NCI-H1092 (cell line): ENCODE results near the gene BDKRB1.

ENCODE experiments used
- DNase-seq: peaks from one replicate; lab custom pipeline; 2025; lab: John Stamatoyannopoulos, UW

The BDKRB1 gene

DNA sequence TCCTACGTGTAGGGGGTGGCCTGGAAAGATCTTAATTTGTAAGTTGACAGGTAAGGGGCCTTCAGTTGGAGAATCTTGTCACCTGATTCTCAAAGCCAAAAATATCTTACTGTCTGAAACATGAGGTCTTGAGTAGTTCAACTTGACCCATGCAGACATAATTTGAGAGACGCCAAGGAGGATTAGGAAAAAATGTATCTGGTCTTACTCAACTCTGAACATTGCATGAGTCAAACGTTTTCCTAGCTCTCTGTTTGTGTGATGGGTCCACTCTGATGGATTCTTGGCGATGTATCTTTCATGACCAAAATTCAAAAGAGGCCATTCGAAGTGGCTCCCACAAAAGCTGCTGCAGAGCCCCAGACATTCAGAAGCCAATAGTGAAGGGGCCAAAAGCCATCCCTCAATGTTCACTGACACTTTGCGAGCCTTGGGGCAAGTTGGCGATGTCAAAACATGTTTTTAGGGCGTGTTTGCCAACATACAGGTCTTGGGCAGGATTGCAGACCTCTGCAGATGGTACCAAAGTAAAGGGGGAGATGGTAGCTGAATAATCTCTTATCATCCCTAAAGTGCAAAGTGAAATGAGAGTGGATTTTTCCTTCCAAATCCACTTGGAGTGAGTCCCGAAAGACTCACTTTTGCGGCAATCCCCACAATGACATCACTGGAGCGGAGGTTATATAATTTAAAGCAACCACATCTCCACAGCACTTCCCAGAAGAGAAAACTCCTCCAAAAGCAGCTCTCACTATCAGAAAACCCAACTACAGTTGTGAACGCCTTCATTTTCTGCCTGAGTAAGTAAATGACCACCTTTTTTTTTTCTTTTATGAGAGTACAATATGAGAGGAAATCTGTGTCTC lies at the start of gene BDKRB1:
TSS of gene BDKRB1 (plus strand) at position 710 of the 866 bp plus-strand sequence. CDS start 7,473 bp downstream, outside the sequence.
- DNase-seq: no peak

DNA sequence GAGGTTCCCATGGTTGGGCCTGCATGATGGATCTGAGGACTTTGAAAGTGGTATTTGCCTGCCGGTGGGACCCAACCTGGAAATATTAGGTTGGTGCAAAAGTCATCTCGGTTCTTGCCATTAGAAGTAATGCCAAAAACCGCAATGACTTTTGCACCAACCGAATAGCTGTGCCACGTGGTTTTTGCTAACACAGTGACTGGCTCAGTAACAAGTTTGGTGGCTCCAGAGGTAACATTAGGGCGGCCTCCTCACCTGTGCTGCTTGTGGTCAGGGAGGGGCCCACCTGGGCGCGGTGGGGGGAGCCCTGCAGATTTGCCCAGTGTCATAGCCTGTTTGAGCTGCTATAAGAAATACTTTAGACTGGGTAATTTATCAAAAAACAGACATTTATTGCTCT lies 49.5 kb upstream of the BDKRB1 start:
- no peak for DNase-seq

DNA sequence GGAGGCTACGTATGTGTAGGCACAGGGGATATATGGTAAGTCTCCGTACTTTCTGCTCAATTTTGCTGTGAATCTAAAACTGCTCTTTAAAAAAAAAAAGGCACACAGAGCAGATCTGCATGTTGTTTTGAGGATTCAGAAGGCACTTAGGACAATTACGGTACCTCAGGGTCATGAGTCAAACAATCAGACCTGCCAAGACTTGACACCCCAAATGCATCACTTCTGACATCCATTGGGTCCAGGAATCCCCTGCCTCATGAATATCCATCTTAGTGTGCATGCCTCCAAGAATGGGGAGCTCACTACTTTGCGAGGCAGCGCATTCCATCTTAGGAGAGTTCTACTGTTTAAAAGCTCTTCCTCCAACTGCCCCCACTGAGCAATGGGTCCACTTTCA lies 48.3 kb upstream of the BDKRB1 start:
- no peak for DNase-seq

DNA sequence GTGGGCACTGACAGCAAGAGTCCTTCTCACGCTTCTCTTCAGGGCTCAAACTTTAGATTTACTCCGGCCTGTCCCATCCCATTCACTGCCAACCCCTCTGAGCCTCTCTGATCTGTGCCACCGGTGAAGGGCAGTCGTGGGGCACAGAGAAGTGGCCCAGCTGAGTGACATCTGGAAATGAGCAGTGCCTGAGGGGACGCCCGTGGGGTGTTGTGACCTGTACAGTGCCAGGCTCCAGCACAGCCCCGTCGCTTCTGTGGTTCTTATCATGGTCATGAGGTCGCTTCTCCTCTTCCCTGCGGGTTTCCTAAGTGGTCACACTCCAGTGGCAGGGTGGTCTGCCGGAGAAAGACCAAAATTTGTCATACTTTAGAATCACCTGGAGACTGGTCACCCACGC lies 47.3 kb upstream of the BDKRB1 start:
- no peak for DNase-seq

DNA sequence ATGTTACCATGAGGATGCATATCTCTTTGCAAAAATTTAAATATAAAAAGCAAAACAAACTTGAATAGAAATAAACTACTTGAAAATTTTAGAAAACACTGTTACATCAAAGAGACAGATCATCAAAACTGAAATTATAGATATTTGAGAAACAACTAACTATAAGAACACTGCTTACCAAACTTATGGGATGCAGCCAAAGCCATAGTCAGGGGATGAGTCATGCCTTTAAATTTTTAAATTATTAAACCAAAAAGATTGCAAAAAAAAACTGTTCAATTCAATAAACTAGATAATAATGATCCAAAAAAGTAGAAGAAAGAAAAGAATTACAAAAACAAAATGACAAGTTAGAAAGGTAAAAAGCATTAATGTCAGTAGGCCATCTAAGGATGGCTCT lies 43.9 kb upstream of the BDKRB1 start:
- no peak for DNase-seq

DNA sequence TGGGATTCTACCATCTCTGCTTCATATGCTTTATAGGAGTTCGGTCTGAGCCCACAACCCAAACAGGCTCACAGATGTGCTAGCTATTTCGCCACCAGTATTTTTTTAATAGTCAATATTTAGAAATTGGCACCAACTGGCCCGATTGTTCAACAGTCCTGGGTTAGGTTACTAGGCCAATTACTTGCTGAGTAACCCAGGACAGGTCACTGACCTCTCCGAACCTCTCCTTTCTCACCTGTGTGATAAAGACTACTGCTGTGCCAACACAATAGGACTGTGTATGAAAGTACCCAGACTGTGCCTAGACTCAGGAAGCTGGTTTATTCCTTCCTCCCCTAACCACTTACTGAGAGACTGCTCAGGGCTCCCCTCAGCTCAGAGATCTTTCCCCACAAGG lies 43.1 kb upstream of the BDKRB1 start:
- DNase-seq: no peak

DNA sequence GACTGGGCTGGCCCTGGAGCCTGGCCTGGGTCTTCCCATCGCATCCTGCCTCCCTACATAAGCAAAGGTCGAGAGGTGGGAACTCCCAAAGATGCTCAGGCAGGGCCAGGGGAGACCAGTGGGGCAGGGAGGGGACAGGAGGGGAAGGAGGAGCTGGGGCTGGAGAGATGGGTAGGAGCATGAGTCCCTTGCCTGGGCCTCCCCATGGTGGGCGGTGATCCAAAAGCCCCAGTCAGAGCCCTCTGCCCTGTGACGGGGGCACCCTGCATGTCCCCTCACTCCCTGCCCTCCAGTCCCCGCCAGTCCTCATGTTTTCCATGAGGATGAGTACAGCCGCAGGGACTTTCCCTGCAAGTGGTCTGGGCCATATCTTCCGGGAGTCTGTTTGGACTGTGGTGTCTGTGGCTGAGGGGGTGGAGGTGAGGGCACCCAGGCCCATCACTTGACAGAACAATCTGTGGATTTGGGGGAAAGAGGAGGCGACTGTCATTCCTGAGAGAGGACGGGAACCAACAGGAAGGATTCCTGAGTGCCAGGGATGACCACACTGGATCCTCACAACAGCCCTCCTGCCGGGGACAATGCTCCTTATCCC lies 42.0 kb upstream of the BDKRB1 start:
- no peak for DNase-seq

DNA sequence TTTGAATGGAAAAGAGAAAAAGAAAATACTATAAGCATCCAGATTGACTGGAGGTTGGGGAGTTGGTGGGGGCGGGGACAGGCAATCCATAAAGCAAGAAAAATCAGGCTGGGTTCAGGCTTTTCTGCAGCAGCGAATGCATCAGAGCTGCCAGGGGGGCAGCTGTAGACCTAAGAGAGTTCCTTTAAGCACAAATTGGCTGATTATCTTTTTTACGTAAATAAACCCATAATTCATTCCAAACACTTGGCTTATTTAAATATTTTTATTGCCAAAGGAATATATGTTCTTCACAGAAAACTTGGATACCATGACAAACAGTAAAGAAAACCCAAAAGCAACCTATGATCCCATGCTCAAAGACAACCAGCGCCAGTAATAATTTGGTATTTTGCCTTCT lies 41.2 kb upstream of the BDKRB1 start:
- no peak for DNase-seq

DNA sequence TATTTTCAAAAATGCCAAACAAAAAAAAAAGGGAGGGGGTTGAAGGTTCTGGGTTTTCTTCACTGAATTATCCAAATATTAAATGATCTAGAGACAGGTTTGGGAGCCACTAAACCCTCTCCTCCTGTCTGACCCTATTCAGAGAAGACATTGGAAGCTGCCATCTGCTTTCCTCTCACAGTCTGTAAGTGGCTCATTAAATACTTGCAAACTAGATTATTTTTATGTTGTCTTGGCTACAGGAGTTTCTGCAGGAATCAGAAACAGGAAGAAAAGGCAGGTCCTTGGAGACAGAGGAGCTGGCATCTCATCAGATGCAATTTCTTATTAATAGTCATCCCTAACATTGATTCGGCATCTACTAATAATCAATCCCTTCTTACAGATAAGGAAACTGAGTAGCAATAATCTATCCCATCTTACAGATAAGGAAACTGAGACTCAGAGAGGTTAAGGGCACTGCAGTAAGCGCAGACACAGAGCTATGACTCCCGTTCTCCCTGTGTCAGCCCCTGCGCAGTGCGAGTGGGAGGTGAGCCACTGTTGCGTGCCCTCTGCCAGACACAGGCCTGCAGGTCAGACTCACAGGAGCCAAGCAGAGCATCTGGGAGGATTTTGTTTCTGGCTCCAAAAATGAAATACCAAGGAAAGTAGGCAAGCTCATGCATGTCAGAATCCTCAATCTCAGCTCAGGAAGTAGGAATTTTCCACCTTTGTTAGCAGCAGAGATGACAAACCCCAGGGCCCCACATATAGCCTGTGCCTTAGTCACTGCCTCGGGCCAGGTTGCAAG lies 40.4 kb upstream of the BDKRB1 start:
- no peak for DNase-seq

DNA sequence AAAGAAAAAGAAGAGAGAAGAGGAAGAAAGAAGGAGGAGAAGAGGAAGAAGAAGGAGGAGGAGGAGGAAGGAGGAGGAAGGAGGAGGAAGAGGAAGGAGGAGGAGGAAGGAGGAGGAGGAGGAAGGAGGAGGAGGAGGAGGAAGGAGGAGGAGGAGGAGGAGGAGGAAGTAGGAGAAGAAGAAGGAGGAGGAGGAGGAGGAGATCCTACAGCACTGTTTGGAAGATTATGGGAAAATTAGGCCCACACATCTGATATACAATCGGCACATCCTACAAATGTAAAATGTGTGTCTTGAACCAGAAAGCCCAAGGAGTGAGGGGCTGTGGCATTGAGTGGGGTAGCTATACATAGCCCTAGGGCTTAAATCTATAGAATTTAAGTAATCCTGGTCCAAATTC lies 39.4 kb upstream of the BDKRB1 start:
- DNase-seq: no peak

DNA sequence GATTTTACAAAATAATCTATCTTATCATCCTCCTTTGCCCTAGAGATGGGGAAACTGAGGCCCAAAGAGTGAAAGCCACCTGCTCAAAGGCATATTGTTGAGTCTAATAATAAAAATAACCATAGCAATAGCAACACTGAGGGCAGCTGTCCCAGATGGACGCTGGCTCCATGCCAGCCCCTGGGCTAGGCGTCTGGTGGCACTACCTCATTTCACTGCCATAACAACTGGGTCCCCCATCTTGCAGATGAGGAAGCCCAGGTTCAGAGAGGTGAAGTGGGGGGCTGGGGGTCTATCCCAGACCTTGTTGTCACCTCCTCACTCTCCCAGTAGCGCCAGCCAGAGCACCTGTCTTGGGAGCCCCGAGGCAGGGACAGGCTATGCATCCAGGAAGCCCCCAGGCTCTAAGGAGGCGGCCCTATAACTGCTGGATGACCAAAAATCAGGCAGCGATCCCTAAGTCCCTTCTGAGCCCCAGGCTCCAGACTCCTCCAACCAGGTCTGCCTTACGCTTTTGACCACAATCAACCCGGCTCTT lies 38.6 kb upstream of the BDKRB1 start:
- DNase-seq: no peak

DNA sequence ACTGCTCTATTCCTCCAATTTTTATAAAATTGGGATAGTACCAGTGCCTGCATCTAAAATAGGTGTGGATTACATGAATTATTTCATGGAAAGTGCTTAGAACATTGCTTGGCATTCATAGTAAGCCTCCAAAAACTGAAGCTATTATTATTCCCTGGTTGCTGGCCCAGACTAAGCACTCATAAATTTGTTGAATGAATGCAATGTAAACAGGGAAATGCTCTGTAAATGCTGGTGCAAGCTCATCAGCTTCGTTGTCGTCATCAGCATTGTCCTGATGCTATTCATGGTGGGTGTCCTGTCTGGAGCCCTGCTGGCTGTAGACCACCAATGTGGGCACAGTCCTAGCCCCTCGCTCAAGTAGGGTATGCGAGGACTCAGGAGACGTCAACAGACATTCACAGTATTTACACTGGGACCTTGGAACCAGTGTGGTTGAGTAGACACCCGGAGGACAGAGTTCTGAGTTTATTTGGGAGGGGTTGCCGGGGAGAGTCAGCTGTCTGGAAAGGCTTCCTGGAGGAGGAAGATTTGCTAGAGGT lies 34.8 kb upstream of the BDKRB1 start:
- no peak for DNase-seq

DNA sequence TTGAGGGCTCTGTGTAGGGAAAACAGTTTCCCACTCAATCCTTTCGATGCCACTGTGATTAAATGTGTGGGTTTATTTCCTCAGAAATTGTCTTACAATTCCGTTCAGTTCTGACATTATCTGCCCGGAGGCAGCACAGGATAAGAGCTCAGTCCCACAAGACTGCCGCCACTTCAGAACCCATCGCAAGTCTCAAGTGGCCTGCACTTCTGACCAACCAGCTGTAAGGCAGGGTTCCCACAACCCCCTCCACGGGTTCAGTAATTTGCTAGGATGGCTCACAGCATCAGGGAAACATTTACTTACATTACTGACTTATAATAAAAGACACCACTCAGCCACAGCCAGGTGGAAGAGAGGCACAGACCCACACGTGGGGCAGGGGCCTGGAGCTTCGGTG lies 34.2 kb upstream of the BDKRB1 start:
- no peak for DNase-seq

DNA sequence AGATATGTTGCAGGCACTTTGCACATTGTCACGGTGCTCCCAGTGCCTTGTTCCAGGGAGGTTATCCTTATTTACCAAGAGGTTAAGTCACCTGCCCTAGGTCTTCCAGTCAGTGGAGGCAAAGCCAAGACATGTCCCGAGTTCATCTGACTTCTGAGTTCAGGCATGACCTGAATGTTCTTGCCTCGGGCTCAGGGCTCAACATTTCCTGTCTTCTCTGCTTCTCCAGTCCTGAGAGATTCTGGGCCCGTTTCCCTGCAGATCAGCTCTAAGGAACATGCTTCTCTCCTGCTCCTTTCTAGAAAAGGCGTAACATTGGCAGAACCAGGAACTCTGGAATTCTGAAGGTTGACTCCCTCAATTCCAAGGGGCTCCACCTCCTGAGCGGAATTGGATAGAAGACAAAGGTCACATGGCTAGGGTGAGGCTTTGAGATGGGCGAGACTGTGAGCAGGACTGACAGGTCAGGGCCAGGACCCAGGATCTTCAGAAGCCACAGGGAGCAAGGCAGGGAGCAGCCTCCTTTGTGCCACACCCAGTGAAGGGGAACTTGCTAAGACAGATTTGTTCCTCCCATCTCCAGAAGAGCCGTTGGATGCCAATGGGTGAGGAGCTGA lies 31.4 kb upstream of the BDKRB1 start:
- no peak for DNase-seq

DNA sequence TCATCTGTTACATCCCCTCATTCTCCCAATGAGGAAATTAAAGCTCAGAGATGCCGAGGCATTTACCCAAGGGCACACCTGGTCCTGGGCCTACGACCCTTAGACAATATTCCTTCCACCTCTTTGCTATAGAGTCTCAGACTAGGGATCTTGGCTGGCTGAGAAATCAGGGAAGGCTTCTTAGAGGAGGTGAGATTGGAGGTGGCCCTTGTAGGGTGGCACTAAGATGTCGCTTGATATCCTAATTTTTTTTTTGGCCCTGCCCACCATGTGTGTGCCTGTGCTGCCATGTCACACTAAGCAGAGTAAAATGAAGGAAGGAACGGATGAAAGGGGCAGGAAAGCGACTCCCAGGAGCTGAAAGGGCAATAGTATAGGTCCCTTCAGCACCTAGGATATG lies 30.8 kb upstream of the BDKRB1 start:
- DNase-seq: no peak

DNA sequence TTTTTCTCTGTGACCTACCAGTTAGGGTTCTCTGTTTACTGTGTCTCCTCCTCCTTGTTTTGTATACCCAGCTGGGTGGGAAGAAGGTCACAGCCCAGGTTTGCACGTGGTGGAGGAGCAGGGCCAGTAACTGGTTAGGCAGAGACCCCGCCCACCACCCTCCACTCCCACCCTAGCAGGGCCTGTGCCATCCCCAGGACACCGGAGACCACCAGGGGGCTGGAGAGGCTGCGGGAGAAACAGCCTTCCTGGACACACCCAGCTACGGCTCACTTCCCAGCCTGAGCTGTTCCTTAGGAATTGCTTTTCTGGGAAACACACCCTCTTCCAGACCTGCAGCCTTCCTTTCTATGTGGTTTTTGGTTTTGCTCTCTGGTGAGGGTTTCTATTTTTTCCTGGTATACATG lies 30.3 kb upstream of the BDKRB1 start:
- DNase-seq: no peak

DNA sequence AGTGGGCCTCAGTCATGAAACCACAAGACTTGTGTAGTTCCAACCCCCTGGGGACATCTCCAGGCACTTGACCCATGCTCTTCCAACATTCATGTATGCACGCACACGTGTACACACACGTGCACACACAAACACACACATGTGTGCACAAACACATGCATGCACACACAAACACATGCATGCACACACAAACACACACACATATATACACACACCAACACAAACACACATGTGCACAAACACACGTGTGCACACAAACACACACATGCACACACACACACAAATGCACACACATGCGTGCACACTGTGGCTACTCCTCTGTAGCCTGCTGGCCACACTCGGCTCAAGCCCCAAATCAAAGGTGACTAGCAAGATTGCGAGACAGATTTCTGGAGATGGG lies 28.6 kb upstream of the BDKRB1 start:
- no peak for DNase-seq

DNA sequence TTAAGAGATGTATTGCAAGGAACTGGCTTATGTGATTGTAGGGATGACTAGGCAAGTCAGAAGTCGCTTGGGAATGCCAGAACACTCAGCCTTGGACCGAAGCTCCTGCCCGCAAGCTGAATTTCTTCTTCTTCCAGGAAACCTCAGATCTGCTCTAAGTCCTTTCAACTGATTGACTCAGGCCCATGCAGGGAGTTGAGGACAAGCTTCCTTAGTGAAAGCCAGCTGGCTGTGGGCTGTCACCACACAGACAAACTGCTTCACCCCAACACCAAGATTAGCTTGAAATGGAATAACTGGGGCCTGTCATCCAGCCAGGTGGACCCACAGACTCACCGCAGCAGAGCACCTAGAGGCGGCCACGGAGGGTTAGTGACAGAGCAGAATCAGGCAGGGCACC lies 26.7 kb upstream of the BDKRB1 start:
- no peak for DNase-seq

DNA sequence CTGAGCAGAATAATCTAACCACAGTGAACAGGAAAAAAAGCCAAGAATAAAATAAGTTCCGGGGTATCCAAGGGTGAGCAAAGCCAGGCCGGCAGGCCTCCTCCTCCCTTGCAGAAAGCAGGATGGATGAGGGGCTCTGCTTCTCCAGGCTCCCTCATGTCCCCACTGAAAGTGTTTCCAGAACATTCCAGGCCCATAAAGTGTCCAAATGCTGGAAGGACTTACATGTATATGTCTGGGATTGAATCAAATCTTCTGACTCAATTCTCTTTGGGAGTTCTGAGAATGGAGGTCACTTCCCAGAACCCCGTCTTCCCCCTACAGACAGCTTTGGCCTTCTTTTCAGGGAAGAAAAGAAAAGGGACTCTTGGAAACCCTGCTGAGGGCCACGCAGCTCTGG lies 25.0 kb upstream of the BDKRB1 start:
- no peak for DNase-seq

DNA sequence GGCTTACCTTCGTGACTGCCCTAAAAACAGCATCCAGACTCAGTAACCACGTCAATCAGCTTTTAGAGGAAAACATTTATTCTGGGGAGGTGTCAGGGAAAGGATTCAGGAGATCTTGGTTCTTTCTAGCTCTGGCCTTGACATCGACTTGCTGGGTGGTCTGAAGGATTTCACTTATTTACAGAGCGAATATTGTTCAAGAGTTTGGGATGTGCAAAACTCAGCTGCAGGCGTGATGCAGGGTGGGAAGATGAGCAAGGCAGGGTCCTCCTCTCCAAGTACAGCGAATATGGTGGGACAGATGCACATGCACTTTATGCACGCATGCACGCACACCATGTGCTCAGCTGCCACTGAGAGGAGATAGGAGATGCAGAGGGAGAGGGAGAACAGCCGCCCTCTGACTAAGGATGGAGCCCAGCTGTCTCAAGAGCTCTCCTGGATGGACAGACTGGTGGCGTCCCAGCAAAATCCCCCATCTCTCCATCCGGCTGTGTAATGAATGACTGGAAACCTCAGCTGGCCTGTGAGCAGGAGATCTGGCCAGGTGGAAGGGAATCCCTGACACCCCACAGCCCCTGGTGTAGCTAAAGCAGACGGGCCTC lies 24.4 kb upstream of the BDKRB1 start:
- DNase-seq: no peak

DNA sequence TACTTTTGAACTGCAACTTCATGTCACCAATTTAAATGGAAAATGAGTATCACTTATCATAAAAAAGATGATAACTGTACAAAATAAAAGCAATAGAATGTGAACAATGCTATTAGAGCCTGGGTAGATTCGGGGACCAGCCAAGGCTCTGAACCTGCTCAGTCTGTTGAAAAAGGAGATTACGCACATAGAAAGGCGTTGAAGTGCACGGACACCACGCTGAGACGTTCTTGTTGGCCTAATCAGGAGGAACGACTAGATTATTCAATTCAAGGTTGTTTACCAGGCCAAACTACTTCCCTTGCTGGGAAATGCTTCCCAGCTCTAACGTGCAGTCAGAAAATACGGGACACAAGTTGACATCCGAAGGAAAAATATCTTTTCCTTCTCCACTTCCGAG lies 23.5 kb upstream of the BDKRB1 start:
- DNase-seq: no peak

DNA sequence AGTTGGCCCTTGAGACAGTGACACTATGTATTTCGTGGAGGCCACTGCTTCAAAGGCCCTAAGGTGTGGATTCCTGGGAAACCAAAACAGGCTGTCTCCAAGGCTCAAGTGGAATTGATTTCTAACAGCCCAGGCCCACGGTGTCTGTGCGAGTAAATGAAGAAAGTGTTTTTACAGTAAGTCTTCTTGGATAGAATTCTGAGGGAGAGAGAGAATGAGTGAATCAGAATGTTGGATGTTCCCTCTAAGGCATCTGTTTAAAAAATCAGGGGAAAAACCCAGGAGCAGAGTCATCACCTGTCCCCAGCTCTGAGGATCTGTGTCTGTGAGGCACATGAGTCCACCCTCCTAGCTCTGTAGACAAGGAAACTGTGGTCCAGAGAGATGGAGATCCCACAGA lies 22.3 kb upstream of the BDKRB1 start:
- DNase-seq: no peak
